Keratinocyte (primary cell): Measurements from ENCODE around the gene LRFN3. TPM values are rescaled to one million over a fixed set of nuclear protein-coding genes. Genes with fewer than 3 reads are reported as not detected.

Experiments used
- DNase-seq: peaks from one replicate; pipeline ENCODE4 v3.0.0-alpha.2; 2011; ENCODE audit warnings: low read depth, missing footprints, low spot score
- FAIRE-seq: peaks from 2 replicates; lab custom pipeline; 2011; peaks lifted over from hg19 to GRCh38; lab: Jason Lieb, UNC
- H2AFZ ChIP-seq: 2 replicates; pipeline ENCODE4 v1.6.0; 2012; ENCODE audit warnings: low read length, control low read depth, inconsistent platforms; ENCODE audit not compliant: control insufficient read depth
- H3K27ac ChIP-seq: 2 replicates; pipeline ENCODE4 v1.5.1; 2011; ENCODE audit warnings: low read length; ENCODE audit not compliant: control insufficient read depth, insufficient read depth
- H3K27me3 ChIP-seq: 3 replicates; pipeline ENCODE4 v1.6.0; 2011; ENCODE audit warnings: low read length; ENCODE audit not compliant: control insufficient read depth, insufficient read depth; ENCODE audit errors: extremely low read depth
- H3K36me3 ChIP-seq, 2 experiments: 2 replicates in 1 of 2; 3 replicates in 1 of 2; pipeline ENCODE4 v1.5.1; 2011; ENCODE audit warnings: low read length in 2 of 2, mild to moderate bottlenecking in 1 of 2; ENCODE audit not compliant: control insufficient read depth in 2 of 2, insufficient read depth in 2 of 2; ENCODE audit errors: extremely low read depth in 1 of 2
- H3K4me1 ChIP-seq: 3 replicates; pipeline ENCODE4 v1.5.1; 2011; ENCODE audit warnings: low read length; ENCODE audit not compliant: control insufficient read depth, insufficient read depth; ENCODE audit errors: extremely low read depth
- H3K4me2 ChIP-seq: 3 replicates; pipeline ENCODE4 v1.6.0; 2011; ENCODE audit warnings: low read depth, low read length; ENCODE audit not compliant: control insufficient read depth, insufficient read depth; ENCODE audit errors: extremely low read depth
- H3K4me3 ChIP-seq, 3 experiments: fragments of 200-600 bp in 1 of 3; sonication (generic) in 1 of 3; 2 replicates in 2 of 3; 3 replicates in 1 of 3; pipeline ENCODE4 v1.5.1; 2011 to 2016; ENCODE audit warnings: low read length in 3 of 3, mild to moderate bottlenecking in 3 of 3, control low read depth in 2 of 3, inconsistent platforms in 1 of 3, low read depth in 1 of 3, mixed read lengths in 1 of 3, mixed run types in 1 of 3, moderate library complexity in 1 of 3; ENCODE audit not compliant: control insufficient read depth in 2 of 3, insufficient read depth in 2 of 3; ENCODE audit errors: extremely low read depth in 1 of 3
- H3K79me2 ChIP-seq: 2 replicates; pipeline ENCODE4 v1.6.0; 2012; ENCODE audit warnings: low read length; ENCODE audit not compliant: control insufficient read depth, insufficient read depth
- H3K9ac ChIP-seq: 3 replicates; pipeline ENCODE4 v1.6.0; 2011; ENCODE audit warnings: low read length; ENCODE audit not compliant: control insufficient read depth, insufficient read depth; ENCODE audit errors: extremely low read depth
- H3K9me1 ChIP-seq: 3 replicates; pipeline ENCODE4 v1.6.0; 2011; ENCODE audit warnings: low read length; ENCODE audit not compliant: control insufficient read depth, insufficient read depth; ENCODE audit errors: extremely low read depth
- H3K9me3 ChIP-seq: 2 replicates; pipeline ENCODE4 v1.5.1; 2012; ENCODE audit warnings: low read depth, low read length; ENCODE audit not compliant: control insufficient read depth
- H4K20me1 ChIP-seq: 3 replicates; pipeline ENCODE4 v1.6.0; 2011; ENCODE audit warnings: low read length; ENCODE audit not compliant: control insufficient read depth, insufficient read depth; ENCODE audit errors: extremely low read depth
- EZH2 ChIP-seq: IDR thresholded peaks from one replicate; pipeline ENCODE4 v1.6.1; 2012; ENCODE audit warnings: inconsistent platforms, mild to moderate bottlenecking, low read length, moderate library complexity
- dilution Hi-C: fragments of 300-500 bp; cut with MboI; formaldehyde crosslinking; loops from one replicate; pipeline ENCODE4 v1.7.0; 2020; ENCODE audit warnings: low sequenced_read_pairs; ENCODE audit not compliant: extremely low pct_ligation_motif_present
- polyA plus RNA-seq, 5 experiments: library from polyadenylated mRNA; depleted of rRNA in 3 of 5; stranded (reverse) in 3 of 5; stranded (forward) in 1 of 5; unstranded in 1 of 5; fragments of >200 nt; gene quantifications; 1 replicate in 1 of 5; 2 replicates in 3 of 5; 3 replicates in 1 of 5; pipeline versions ENCODE4 v1.2.1 to v1.2.3, GENCODE V29; 2011 to 2012; ENCODE audit warnings: missing spikeins in 2 of 5, low read depth in 1 of 5, low replicate concordance in 1 of 5
- TF ChIP-seq, protein P1 (sequence below), 3 experiments: IDR thresholded peaks in 1 of 3; conservative IDR thresholded peaks in 1 of 3; optimal IDR thresholded peaks in 1 of 3; 2 replicates in 2 of 3; 3 replicates in 1 of 3; pipeline versions ENCODE3 to v1.5.1; 2011; ENCODE audit warnings: low read length in 3 of 3, mild to moderate bottlenecking in 3 of 3, moderate library complexity in 2 of 3, control low read depth in 1 of 3, inconsistent platforms in 1 of 3; ENCODE audit not compliant: insufficient read depth in 2 of 3; ENCODE audit errors: extremely low read depth in 1 of 3

LRFN3 gene
- polyA plus RNA-seq, 1 donor (not counting 4 experiments of a cell fraction or from before 2014, with no cell fraction given), result 0.73 TPM

DNA sequence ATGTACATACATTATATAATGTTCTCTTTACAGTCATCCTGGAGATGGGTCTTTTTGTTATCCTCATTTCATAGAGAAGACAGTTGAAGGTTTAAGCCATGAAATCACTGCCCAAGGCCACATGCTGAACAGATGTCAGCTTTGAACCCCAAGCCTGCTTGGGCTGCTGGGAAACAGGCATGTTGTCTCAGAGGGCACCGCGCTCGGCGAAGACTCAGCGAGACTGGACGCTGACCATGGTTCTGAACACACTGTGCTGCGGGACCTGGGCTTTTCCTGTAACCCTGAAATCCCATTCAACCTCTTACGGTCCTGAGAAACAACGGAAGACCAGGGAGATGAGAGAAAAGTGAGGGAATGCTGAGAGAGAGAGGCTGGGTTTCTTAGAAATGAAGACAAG, 27.3 kb downstream of the LRFN3 start:
- no peak for TF ChIP-seq EZH2
- TF ChIP-seq, protein P1, sequence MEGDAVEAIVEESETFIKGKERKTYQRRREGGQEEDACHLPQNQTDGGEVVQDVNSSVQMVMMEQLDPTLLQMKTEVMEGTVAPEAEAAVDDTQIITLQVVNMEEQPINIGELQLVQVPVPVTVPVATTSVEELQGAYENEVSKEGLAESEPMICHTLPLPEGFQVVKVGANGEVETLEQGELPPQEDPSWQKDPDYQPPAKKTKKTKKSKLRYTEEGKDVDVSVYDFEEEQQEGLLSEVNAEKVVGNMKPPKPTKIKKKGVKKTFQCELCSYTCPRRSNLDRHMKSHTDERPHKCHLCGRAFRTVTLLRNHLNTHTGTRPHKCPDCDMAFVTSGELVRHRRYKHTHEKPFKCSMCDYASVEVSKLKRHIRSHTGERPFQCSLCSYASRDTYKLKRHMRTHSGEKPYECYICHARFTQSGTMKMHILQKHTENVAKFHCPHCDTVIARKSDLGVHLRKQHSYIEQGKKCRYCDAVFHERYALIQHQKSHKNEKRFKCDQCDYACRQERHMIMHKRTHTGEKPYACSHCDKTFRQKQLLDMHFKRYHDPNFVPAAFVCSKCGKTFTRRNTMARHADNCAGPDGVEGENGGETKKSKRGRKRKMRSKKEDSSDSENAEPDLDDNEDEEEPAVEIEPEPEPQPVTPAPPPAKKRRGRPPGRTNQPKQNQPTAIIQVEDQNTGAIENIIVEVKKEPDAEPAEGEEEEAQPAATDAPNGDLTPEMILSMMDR (optimal IDR thresholded peaks at IDR 0.05 in 1 of 3, IDR thresholded peaks at IDR 0.05 in 1 of 3, conservative IDR thresholded peaks at IDR 0.05 in 1 of 3; ENCODE audit: extremely low read depth in 1 of 3, insufficient read depth in 2 of 3, low read length in 3 of 3), result no peak
- Histone ChIP-seq H2AFZ (no peak overlapping the region), H3K27me3 (peaks cover 23% of the 10 kb centered on the region), H3K4me2 (no peak overlapping the region), H3K4me1 (no peaks in the 10 kb centered on the region), H3K9me3 (no peaks in the 10 kb centered on the region), H4K20me1 (peaks cover 4% of the 10 kb centered on the region), H3K36me3 (no peaks in the 10 kb centered on the region), H3K27ac (no peak overlapping the region), H3K9me1 (no peaks in the 10 kb centered on the region), H3K9ac (no peak overlapping the region), H3K79me2 (no peaks in the 10 kb centered on the region), H3K4me3 (no peak overlapping the region)
- dilution Hi-C loops, result no loop called here
- DNase-seq, result no peak
- FAIRE-seq, result no peak

DNA sequence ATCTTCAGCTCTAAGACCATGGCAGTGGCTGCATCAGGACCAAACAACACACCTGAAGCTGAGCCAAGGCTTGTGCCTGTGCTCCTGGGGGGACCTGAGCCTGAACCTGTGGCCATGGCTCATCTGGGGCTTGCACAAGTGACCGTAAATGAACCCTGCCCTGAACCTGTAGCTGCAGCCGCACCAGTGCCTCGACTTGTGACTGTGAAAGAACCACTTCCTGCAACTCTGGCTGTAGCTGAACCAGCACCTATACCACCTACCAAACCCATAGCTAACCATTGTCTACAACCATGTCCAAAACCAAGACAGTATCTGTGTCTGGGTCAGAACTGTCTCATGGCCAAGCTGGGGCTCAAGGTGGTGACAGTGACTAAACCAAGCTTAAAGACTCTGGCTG, 30.6 kb downstream of the LRFN3 start:
- Histone ChIP-seq H3K9me1 (no peaks in the 10 kb centered on the region), H3K9ac (no peak overlapping the region), H4K20me1 (no peaks in the 10 kb centered on the region), H3K27ac (no peak overlapping the region), H3K36me3 (no peaks in the 10 kb centered on the region), H3K4me3 (no peak overlapping the region), H2AFZ (no peak overlapping the region), H3K4me1 (no peaks in the 10 kb centered on the region), H3K79me2 (no peaks in the 10 kb centered on the region), H3K4me2 (no peak overlapping the region), H3K9me3 (no peaks in the 10 kb centered on the region), H3K27me3 (no peaks in the 10 kb centered on the region)
- TF ChIP-seq EZH2, result no peak
- TF ChIP-seq, protein P1 (optimal IDR thresholded peaks at IDR 0.05 in 1 of 3, IDR thresholded peaks at IDR 0.05 in 1 of 3, conservative IDR thresholded peaks at IDR 0.05 in 1 of 3; ENCODE audit: extremely low read depth in 1 of 3, insufficient read depth in 2 of 3, low read length in 3 of 3), result no peak
- FAIRE-seq, result no peak
- no peak for DNase-seq
- dilution Hi-C loops, result no loop called here
